Spleen (tissue), 11 donors: ENCODE data around the gene NDUFS7. TPM values are rescaled to one million over a fixed set of nuclear protein-coding genes. Genes with fewer than 3 reads are reported as not detected.
A peak's percentile ranks its signal among the peaks of the same experiment; 100 is the strongest.

Source experiments
- DNase-seq: peaks from one replicate; pipeline ENCODE4 v3.0.0-alpha.2; 2020
- H3K27ac ChIP-seq, 8 donors: fragments of 200-600 bp; sonication (generic) in 7 of 8; 1 replicate in 4 of 8; 2 replicates in 4 of 8; pipeline versions ENCODE4 v1.5.0 to v1.8.0; 2016 to 2021; ENCODE audit warnings: inconsistent platforms in 4 of 8, mild to moderate bottlenecking in 4 of 8, moderate library complexity in 1 of 8
- H3K27me3 ChIP-seq, 7 donors: fragments of 200-600 bp; sonication (generic) in 6 of 7; replicated peaks in 1 of 7; 1 replicate in 4 of 7; 2 replicates in 3 of 7; pipeline versions ENCODE4 v1.5.0 to v1.8.0; 2016 to 2021; ENCODE audit warnings: inconsistent platforms in 3 of 7, mild to moderate bottlenecking in 1 of 7
- H3K36me3 ChIP-seq, 6 donors: fragments of 200-600 bp; sonication (generic) in 5 of 6; 1 replicate in 4 of 6; 2 replicates in 2 of 6; pipeline versions ENCODE4 v1.5.0 to v1.8.0; 2016 to 2021; ENCODE audit warnings: inconsistent platforms in 2 of 6
- H3K4me1 ChIP-seq, 6 donors: fragments of 200-600 bp; sonication (generic) in 5 of 6; 1 replicate in 3 of 6; 2 replicates in 3 of 6; pipeline versions ENCODE4 v1.5.0 to v1.8.0; 2016 to 2021; ENCODE audit warnings: inconsistent platforms in 3 of 6
- H3K4me3 ChIP-seq, 8 donors: fragments of 200-600 bp; sonication (generic) in 7 of 8; 1 replicate in 4 of 8; 2 replicates in 4 of 8; pipeline versions ENCODE4 v1.5.0 to v1.8.0; 2016 to 2021; ENCODE audit warnings: inconsistent platforms in 4 of 8, mild to moderate bottlenecking in 4 of 8, moderate library complexity in 2 of 8
- H3K9me3 ChIP-seq, 8 donors: fragments of 200-600 bp; sonication (generic) in 7 of 8; 1 replicate in 4 of 8; 2 replicates in 4 of 8; pipeline versions ENCODE4 v1.5.0 to v1.8.0; 2016 to 2021; ENCODE audit warnings: inconsistent platforms in 4 of 8
- POLR2A ChIP-seq, 3 donors: fragments of 450-650 bp; IDR thresholded peaks; one replicate each; pipeline ENCODE4 v1.5.1; 2017; ENCODE audit warnings: antibody characterized with exemption in 3 of 3, mild to moderate bottlenecking in 1 of 3
- POLR2AphosphoS5 ChIP-seq, 3 donors: sonication (generic); formaldehyde crosslinking; IDR thresholded peaks; one replicate each; pipeline ENCODE4 v1.5.1; 2017; ENCODE audit warnings: antibody characterized with exemption in 3 of 3
- WGBS, 5 donors: extraction: QIAGEN DNeasy Blood & Tissue Kit in 3 of 5; methylation state at CpG; one replicate each; pipeline versions ENCODE4 v1.1.5 to v1.1.7; 2013 to 2018; 5-methylcytosine and 5-hydroxymethylcytosine counted together
- intact Hi-C: fragments of 100-400 bp; cut with DNase I; formaldehyde crosslinking; loops from one replicate; pipeline ENCODE4 v1.15.0; 2023; ENCODE audit warnings: low total_unique reads
- polyA plus RNA-seq, 3 donors: library from polyadenylated mRNA; stranded (reverse); fragments of 200-250 nt; gene quantifications; one replicate each; pipeline ENCODE4 v1.2.1, GENCODE V29; 2013
- total RNA-seq, 7 donors: library from RNA; depleted of rRNA in 3 of 7; stranded (reverse); fragments of >200 nt in 3 of 7; fragmentation: NEBNext Ultra II Directional in 4 of 7; extraction: Animal tissue kit (Norgen Biotek cat#: 25700) in 4 of 7; gene quantifications; one replicate each; pipeline versions ENCODE4 v1.1.0 to v1.2.1, GENCODE V29; 2016 to 2021
- TF ChIP-seq, protein P1 (sequence below), 11 experiments: fragments of 200-600 bp in 7 of 11; fragments of 450-650 bp in 4 of 11; sonication (generic) in 4 of 11; IDR thresholded peaks in 8 of 11; conservative IDR thresholded peaks in 3 of 11; 1 replicate in 7 of 11; 2 replicates in 4 of 11; pipeline versions ENCODE4 v1.4.0 to v1.8.0; 2016 to 2021; ENCODE audit warnings: antibody characterized with exemption in 11 of 11, inconsistent platforms in 4 of 11, mild to moderate bottlenecking in 1 of 11
- donor health status: healthy with polysubstance abuse.
- donor health status: DM: no; HTN: no; CAD: no; lungs with moderate emphysema.
- donor health status: DM: no; HTN: no; CAD: no.
- donor health status: Bipolar disorder and iron deficiency.
- donor health status: healthy.
- donor health status: DM: no; HTN: no; CAD: no.
- donor health status: DM: yes; HTN: yes; CAD: no.

The NDUFS7 gene
- total and polyA plus RNA-seq, 10 donors, result 64.0 to 133 (median 81.6) TPM

GRCh38 chr19:1428738-1429391 lies 45.2 kb downstream of the NDUFS7 start:
- Histone ChIP-seq H3K27ac (no peak overlapping the region), H3K27me3 (no peaks in the 10 kb centered on the region), H3K9me3 (no peaks in the 10 kb centered on the region), H3K36me3 (peaks cover 3 to 100% (median 90%) of the 10 kb centered on the region in 6 donors), H3K4me1 (peaks cover 0 to 20% (median 3%) of the 10 kb centered on the region in 6 donors), H3K4me3 (no peak overlapping the region)
- WGBS, 5 donors, result 91 to 95% (median 94%) methylated on average over 23 to 41 of the region's 41 CpGs
- intact Hi-C loops, result no loop called here
- TF ChIP-seq, protein P1, sequence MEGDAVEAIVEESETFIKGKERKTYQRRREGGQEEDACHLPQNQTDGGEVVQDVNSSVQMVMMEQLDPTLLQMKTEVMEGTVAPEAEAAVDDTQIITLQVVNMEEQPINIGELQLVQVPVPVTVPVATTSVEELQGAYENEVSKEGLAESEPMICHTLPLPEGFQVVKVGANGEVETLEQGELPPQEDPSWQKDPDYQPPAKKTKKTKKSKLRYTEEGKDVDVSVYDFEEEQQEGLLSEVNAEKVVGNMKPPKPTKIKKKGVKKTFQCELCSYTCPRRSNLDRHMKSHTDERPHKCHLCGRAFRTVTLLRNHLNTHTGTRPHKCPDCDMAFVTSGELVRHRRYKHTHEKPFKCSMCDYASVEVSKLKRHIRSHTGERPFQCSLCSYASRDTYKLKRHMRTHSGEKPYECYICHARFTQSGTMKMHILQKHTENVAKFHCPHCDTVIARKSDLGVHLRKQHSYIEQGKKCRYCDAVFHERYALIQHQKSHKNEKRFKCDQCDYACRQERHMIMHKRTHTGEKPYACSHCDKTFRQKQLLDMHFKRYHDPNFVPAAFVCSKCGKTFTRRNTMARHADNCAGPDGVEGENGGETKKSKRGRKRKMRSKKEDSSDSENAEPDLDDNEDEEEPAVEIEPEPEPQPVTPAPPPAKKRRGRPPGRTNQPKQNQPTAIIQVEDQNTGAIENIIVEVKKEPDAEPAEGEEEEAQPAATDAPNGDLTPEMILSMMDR (IDR thresholded peaks at IDR 0.05 in 8 of 11, conservative IDR thresholded peaks at IDR 0.05 in 3 of 11), result no peak
- TF ChIP-seq POLR2AphosphoS5 (IDR thresholded peaks at IDR 0.05) (peak; percentile 4 to 72 (median 37)), POLR2A (IDR thresholded peaks at IDR 0.05) (no peak)
- DNase-seq, result no peak

DNA sequence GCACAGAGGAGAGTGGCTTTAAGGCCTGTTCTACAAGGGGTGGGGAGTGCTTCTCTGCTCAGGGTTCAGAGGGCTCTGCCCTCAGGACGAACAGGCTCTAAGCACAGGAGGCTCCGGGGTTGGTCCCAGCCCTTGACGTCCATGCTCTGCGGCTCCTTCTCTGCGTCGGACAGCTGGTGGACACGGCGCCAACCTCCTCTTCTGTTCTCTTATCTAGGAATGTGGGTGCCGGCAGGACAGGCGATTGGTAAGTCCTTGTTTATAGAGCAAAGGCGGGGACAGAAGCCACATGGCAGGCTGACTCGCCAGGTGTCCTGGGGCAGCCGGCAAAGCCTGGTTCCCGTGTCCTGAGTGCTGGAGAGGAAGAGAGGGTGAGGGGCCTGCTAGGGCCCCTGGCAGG lies 46.0 kb downstream of the NDUFS7 start:
- Histone ChIP-seq H3K27me3 (no peaks in the 10 kb centered on the region), H3K27ac (no peak overlapping the region), H3K4me1 (peaks cover 0 to 22% (median 2%) of the 10 kb centered on the region in 6 donors), H3K36me3 (peaks cover 3 to 100% (median 92%) of the 10 kb centered on the region in 6 donors), H3K4me3 (no peak overlapping the region), H3K9me3 (no peaks in the 10 kb centered on the region)
- no peak for DNase-seq
- no peak for TF ChIP-seq POLR2A (IDR thresholded peaks at IDR 0.05)
- TF ChIP-seq, protein P1 (IDR thresholded peaks at IDR 0.05 in 8 of 11, conservative IDR thresholded peaks at IDR 0.05 in 3 of 11), result no peak
- no peak for TF ChIP-seq POLR2AphosphoS5 (IDR thresholded peaks at IDR 0.05)
- intact Hi-C loops, result no loop called here
- WGBS, 5 donors, result 88 to 96% (median 92%) methylated on average over 3 to 14 of the region's 14 CpGs

DNA sequence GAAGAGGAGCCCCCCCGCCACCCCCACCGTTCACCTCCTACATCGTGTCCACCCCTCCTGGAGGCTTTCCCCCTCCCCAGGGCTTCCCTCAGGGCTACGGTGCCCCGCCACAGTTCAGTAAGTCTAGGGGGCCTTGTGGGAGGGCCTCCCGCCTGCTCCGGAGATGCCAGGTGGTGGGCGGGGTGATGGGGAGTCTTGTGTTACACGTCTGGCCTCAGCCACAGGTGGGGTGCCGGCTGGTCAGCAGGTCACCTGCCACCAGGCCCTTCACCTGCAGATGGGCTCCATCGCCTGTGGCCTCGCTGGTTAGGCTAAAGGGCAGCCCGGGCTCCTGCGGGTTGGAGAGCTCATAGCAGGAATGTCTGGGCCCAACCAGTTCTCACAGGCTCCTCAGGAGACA lies 46.5 kb downstream of the NDUFS7 start:
- no peak overlapping the region for H3K27ac ChIP-seq
- WGBS, 5 donors, result 90 to 95% (median 91%) methylated on average over 13 to 14 of the region's 14 CpGs
- no peaks in the 10 kb centered on the region for H3K9me3 ChIP-seq
- intact Hi-C loops, result no loop called here
- H3K4me1 ChIP-seq, result peaks cover 0 to 26% (median 3%) of the 10 kb centered on the region in 6 donors
- no peaks in the 10 kb centered on the region for H3K27me3 ChIP-seq
- TF ChIP-seq, protein P1 (IDR thresholded peaks at IDR 0.05 in 8 of 11, conservative IDR thresholded peaks at IDR 0.05 in 3 of 11), result no peak
- TF ChIP-seq POLR2AphosphoS5 (IDR thresholded peaks at IDR 0.05), result peak in 1 of 3 donors; percentile 62
- no peak for TF ChIP-seq POLR2A (IDR thresholded peaks at IDR 0.05)
- H3K36me3 ChIP-seq, result peaks cover 3 to 100% (median 91%) of the 10 kb centered on the region in 6 donors
- DNase-seq, result no peak
- H3K4me3 ChIP-seq, result no peak overlapping the region

DNA sequence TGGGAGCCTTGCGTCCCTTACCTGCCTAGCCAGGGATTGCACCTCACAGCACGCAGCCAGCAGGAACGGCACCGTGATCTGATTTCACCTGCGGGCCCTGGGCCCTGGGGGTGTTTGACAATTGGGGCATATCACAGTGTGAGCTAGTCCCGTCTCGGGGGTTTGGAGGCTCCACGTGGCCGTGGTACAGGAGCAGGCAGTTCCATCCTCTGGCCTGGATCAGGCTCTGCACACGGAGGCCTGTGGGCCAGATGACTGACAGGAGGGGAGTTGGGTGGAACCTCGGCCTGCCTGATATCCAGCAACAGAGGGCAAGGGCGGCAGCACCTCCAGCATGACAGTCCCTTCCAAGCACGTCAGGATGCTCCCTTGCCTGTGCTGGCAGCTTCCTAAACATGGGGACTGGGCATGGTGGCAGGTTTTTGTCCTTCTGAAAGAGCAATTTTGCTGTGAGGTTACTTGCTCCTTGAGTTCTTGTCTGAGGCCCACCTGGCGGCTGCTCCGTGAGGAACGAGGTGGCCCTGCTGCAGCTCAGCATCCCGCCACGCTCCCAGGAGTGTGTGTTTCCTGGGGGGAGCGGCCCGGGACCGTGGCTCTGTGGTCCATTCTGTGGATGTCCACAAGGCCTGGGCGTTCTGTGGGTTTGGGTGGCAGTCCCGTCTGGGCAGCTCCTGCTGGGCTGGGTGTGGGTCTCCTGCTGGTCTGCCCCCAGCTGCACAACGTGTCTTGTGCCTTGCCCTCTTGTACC lies 48.2 kb downstream of the NDUFS7 start:
- H3K27me3 ChIP-seq, result no peaks in the 10 kb centered on the region
- H3K4me3 ChIP-seq, result no peak overlapping the region
- intact Hi-C loops, result no loop called here
- DNase-seq, result no peak
- no peaks in the 10 kb centered on the region for H3K9me3 ChIP-seq
- TF ChIP-seq POLR2A (IDR thresholded peaks at IDR 0.05), result no peak
- peak in 2 of 3 donors; percentile 2 to 53 for TF ChIP-seq POLR2AphosphoS5 (IDR thresholded peaks at IDR 0.05)
- TF ChIP-seq, protein P1 (IDR thresholded peaks at IDR 0.05 in 8 of 11, conservative IDR thresholded peaks at IDR 0.05 in 3 of 11), result no peak
- H3K4me1 ChIP-seq, result peaks cover 0 to 30% (median 3%) of the 10 kb centered on the region in 6 donors
- peaks cover 3 to 95% (median 79%) of the 10 kb centered on the region in 6 donors for H3K36me3 ChIP-seq
- H3K27ac ChIP-seq, result no peak overlapping the region
- WGBS, 5 donors, result 88 to 95% (median 92%) methylated on average over 20 to 24 of the region's 24 CpGs
